NCI-H82 (cell line): ENCODE results near the gene MYO1A.

ENCODE experiments used
- DNase-seq: peaks from one replicate; lab custom pipeline; 2025; lab: John Stamatoyannopoulos, UW

MYO1A gene

DNA sequence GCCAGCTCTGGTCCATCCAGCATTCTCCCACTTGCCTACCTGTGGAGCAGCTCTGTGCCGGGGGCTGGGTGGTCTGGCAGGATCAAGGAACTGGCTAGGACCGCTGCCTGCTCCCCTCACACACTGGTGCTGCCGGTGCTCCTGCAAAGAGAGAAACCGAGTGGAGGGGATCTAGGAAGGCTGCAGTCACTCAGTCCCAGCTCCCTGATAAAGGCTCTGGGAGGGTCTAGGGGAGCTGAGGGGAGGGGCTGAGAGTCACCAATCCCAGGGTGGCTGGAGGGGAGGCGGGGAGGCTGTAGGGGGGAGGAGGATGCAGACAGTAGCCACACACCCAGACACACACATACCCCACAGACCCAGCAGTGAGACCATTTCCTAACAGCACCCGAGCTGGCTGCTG, 33.6 kb downstream of the MYO1A start, which contains the start of gene TAC3:
TAC3 (minus strand) TSS at position 182 of the 400 bp plus-strand sequence. CDS start 732 bp downstream, outside the sequence.
- peak; percentile 72 for DNase-seq

GRCh38 chr12:57012600-57013465, 37.1 kb downstream of the MYO1A start:
- peak; percentile 27 for DNase-seq

- DNase-seq = no peak
Measured at GRCh38 chr12:57011438-57012424, 38.2 kb downstream of the MYO1A start.

DNA sequence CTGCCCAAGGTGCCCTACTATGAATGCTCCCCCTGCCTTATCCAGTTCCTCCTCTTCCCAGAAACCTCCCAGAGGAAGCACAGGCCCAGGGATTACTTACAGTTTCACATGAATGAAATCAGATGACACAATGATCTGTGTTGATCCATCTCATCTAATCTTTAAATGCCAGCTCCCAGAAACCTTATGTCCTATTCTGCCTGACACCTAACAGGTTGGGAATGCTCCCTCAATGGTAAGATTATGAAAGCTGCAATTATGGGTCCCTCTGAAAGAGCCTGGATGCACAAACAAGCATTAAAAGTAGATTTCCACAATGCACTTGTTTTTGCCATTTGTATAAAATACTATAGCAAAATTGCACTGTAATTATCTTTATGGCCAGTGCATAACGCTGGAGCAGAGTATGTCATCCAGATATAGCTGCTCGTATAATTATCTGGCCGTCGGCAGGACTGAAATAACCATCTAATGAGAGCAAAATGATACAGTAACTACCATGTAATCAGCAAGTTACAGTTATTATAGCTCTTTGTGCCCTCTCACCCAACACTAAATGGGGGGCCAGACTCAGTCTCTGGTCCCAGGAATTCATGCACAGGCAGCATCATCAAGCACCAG, 39.2 kb downstream of the MYO1A start:
- DNase-seq = no peak

- no peak for DNase-seq
Measured at GRCh38 chr12:57009949-57010626, 39.8 kb downstream of the MYO1A start.

DNA sequence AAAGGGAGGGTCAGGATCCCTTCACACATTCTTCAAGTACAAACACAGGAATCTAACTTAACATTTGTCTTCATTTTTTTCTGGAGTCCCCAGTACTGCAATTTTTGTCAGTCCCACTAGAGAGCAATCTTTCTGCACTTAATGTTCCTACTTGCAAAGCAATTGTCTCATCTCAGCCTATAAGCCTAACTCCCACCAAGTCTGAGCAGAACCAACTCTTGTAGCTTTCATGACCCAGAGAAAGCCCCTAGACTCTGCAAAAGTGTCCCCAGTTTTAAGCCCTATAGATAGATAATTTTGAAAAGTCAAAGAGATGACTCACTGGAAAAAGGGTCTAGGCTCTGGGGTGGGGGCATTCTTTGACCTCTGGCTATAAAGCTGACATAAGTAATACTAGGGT, 41.8 kb downstream of the MYO1A start:
- DNase-seq = peak; percentile 74

GRCh38 chr12:57006809-57007475, 43.0 kb downstream of the MYO1A start:
- no peak for DNase-seq

- peak; percentile 80 for DNase-seq
Measured at GRCh38 chr12:57005980-57006808, 43.7 kb downstream of the MYO1A start, which contains the start of gene ZBTB39. Gene ZBTB39 (minus strand): TSS chr12:57006546. CDS start chr12:57004917, 1,629 bp downstream.

GRCh38 chr12:57004651-57005050, 45.3 kb downstream of the MYO1A start:
- DNase-seq = no peak

DNA sequence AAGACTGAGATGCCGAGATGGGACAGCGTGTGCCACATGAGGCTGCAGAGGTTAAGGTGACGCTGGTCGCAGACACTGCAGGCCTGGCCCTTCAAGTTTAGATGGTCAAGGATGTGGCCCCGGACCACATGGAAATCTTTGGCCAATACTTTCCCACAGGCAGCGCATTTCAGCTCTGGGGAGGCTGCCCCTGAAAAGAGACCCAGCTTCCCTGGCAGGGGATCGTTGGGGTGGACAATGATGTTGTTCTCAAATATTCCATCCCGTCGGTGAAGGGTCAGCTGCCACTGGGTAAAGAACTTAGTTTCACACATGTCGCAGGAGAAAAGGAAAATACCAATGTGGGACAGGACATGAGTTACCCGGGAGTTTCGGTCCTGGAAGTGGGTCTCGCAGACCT, 46.5 kb downstream of the MYO1A start:
- no peak for DNase-seq

DNA sequence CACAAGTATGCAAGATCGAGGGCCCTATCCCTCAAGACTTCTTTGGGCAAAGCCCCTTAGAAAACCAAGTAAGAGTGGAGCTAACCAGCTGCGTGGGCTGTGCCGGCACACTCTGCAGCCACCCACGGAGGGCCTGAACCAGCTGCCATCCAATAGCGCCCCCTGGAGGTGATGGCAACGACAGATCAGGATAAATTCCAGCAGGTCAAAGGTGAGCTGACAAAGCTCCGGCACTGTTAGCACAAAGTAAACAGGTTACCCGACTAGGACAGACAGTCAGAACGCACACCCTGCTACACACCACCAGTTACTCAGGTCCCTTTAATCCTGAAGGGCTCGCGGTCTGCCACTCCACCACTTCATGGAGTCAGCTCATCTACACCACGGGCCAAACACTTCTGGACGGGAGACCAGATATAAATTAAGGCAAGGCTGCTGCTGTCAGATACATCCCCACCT, 48.5 kb downstream of the MYO1A start:
- peak; percentile 76 for DNase-seq

GRCh38 chr12:57000393-57000792, 49.5 kb downstream of the MYO1A start:
- DNase-seq = no peak

DNA sequence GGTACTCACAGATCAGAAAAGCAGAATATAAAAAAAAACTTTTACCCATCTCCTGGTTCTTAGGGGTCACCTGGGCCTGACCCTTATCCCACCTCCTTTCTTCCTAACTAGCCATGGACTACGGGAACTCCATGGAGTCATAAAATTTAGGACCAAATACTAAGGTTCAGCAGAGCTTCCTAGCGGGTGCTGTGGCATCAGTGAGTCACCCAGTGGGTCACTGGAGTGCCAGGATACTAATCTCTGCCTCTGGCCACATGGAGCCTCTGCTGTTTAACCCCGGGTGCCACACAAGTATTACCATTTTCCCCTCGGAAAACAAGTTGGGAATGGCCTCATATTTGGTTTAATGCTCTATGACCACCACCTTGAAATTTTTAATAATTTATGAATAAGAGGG, 50.5 kb downstream of the MYO1A start:
- DNase-seq = no peak

DNA sequence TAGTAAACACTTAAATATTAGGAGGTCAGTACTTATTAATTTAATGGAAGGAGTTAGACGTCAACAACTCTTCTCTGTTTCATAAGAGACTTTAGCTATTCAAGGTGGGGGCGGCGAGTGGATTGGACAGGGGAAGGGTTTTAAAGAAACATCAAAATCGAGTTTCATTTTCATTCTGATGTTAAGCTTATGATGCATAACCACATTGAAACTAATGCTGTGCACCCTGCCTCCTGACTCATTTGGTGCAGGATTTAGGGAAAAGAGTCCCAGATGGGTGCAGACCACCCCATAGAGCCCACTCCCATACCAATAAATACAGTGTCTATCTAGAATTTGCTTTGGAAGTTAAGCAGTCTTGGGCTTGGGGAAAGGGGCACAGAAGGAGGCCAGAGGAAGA, 50.9 kb downstream of the MYO1A start:
- DNase-seq = no peak

DNA sequence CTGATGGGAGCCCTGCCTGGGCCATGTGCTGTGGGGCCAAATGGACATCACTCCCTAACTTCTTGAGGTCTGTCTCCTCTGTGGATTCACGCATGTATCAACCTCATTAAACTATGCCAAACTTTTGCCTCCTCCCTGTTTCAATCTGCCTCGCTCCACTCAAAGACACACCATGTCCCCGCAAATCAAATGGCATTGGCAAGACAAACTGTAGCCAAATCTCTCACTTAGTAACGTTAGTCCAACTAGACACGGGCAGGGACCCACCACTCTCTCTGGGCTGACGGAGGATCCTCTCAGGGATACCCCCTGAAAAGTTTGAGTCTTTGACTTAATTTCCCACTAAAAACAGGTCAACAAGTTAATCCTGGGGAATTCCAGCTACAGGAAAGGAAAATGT, 51.6 kb downstream of the MYO1A start:
- no peak for DNase-seq

GRCh38 chr12:56996793-56997545, 53.0 kb downstream of the MYO1A start:
- no peak for DNase-seq

GRCh38 chr12:56995930-56996496, 53.9 kb downstream of the MYO1A start:
- no peak for DNase-seq

GRCh38 chr12:56995201-56995929, 54.6 kb downstream of the MYO1A start:
- no peak for DNase-seq
